Thyroid gland (tissue), 4 donors: ENCODE data around the gene MYOD1. TPM values are rescaled to one million over a fixed set of nuclear protein-coding genes. Genes with fewer than 3 reads are reported as not detected.

ENCODE experiments used
- DNase-seq, 2 donors: peaks; one replicate each; pipeline ENCODE4 v3.0.0-alpha.2; 2019
- H3K27ac ChIP-seq, 3 donors: fragments of 200-600 bp; sonication (generic); 1 replicate in 2 of 3; 2 replicates in 1 of 3; pipeline ENCODE4 v1.5.1; 2016 to 2019; ENCODE audit warnings: mild to moderate bottlenecking in 1 of 3, moderate library complexity in 1 of 3
- H3K27me3 ChIP-seq: fragments of 200-600 bp; sonication (generic); one replicate; pipeline ENCODE4 v1.5.1; 2019
- H3K36me3 ChIP-seq, 2 donors: fragments of 200-600 bp; sonication (generic); one replicate each; pipeline ENCODE4 v1.5.1; 2016 to 2019
- H3K4me1 ChIP-seq, 2 donors: fragments of 200-600 bp; sonication (generic); one replicate each; pipeline ENCODE4 v1.5.1; 2017 to 2019
- H3K4me3 ChIP-seq, 3 donors: fragments of 200-600 bp; sonication (generic); replicated peaks in 1 of 3; 1 replicate in 2 of 3; 2 replicates in 1 of 3; pipeline ENCODE4 v1.5.1; 2016; ENCODE audit warnings: mild to moderate bottlenecking in 1 of 3
- H3K9me3 ChIP-seq: fragments of 200-600 bp; sonication (generic); one replicate; pipeline ENCODE4 v1.5.1; 2017
- POLR2A ChIP-seq, 2 donors: fragments of 450-650 bp; IDR thresholded peaks; one replicate each; pipeline ENCODE4 v1.6.1; 2017; ENCODE audit warnings: antibody characterized with exemption in 2 of 2, mild to moderate bottlenecking in 2 of 2, moderate library complexity in 1 of 2
- WGBS, 2 donors: methylation state at CpG; one replicate each; pipeline ENCODE4 v1.1.5; 2017; 5-methylcytosine and 5-hydroxymethylcytosine counted together
- intact Hi-C: fragments of 100-400 bp; cut with DNase I; formaldehyde crosslinking; loops from one replicate; pipeline ENCODE4 v1.15.1; 2023
- total RNA-seq, 4 donors: library from RNA; depleted of rRNA; stranded (reverse); fragments of >200 nt; gene quantifications; one replicate each; pipeline ENCODE4 v1.2.3, GENCODE V29; 2016
- TF ChIP-seq, protein P1 (sequence below), 6 experiments: fragments of 200-600 bp in 3 of 6; fragments of 450-650 bp in 3 of 6; sonication (generic) in 3 of 6; IDR thresholded peaks; one replicate each; pipeline ENCODE4 v1.5.1; 2016 to 2019; ENCODE audit warnings: antibody characterized with exemption in 6 of 6, mild to moderate bottlenecking in 2 of 6, inconsistent platforms in 1 of 6, moderate library complexity in 1 of 6

The MYOD1 gene
- total RNA-seq, 4 donors from 2014 or later = not detected

DNA sequence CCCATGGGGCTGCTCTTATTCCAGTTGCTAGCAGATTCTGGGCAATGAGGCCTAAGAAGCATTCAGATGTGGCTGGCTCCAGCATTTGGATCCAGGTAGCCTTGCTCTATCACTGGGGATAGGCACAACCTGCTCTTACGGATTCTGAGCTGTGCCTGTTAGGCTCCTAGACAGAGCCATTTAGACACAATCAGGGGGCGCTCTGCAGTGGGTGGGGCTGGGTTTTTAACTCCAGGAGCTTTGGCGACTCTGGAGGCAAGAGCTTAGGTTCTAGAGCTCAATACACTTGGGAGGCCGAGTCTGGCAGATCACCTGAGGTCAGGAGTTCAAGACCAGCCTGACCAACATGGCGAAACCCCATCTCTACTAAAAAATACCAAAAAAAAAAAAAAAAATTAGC, 47.2 kb downstream of the MYOD1 start:
- Histone ChIP-seq H3K27me3 (no peaks in the 10 kb centered on the region), H3K27ac (no peak overlapping the region), H3K36me3 (no peaks in the 10 kb centered on the region), H3K9me3 (no peaks in the 10 kb centered on the region), H3K4me3 (no peak overlapping the region), H3K4me1 (no peaks in the 10 kb centered on the region)
- no peak for DNase-seq
- 74 to 80% methylated on average over 3 to 5 of the region's 5 CpGs for whole genome bisulfite sequencing, 2 donors
- intact Hi-C loops = no loop called here
- TF ChIP-seq, protein P1, sequence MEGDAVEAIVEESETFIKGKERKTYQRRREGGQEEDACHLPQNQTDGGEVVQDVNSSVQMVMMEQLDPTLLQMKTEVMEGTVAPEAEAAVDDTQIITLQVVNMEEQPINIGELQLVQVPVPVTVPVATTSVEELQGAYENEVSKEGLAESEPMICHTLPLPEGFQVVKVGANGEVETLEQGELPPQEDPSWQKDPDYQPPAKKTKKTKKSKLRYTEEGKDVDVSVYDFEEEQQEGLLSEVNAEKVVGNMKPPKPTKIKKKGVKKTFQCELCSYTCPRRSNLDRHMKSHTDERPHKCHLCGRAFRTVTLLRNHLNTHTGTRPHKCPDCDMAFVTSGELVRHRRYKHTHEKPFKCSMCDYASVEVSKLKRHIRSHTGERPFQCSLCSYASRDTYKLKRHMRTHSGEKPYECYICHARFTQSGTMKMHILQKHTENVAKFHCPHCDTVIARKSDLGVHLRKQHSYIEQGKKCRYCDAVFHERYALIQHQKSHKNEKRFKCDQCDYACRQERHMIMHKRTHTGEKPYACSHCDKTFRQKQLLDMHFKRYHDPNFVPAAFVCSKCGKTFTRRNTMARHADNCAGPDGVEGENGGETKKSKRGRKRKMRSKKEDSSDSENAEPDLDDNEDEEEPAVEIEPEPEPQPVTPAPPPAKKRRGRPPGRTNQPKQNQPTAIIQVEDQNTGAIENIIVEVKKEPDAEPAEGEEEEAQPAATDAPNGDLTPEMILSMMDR (IDR thresholded peaks at IDR 0.05) = no peak
- TF ChIP-seq POLR2A (IDR thresholded peaks at IDR 0.05) = no peak

DNA sequence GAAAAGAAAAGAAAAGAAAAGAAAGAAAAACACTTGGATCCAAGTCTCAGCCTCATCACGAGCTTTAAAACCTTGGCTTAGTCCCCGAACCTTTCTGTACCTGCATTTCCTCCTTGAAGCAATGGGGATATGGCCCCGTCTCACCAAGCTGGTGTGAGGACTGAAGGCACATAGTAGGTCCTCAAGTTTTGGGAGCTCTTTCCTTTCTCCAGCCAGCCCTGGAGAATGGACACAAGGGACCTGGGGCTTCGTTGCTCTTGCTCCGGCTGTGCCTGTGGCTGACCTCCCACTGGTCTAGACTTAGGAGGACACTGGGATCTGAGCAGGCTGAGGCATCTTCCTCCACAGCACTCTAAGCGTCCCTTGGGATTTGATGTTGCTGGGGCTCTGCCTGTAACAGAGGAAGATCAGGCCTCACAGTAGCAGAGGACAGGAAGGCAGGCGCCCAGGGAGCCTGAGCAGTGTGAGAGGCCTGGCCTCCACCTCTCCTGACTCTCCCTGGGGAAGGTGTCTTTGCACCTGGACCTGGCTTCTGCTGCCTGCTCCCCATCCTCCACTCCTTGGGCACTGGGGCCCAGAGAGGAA, 48.0 kb downstream of the MYOD1 start:
- no peaks in the 10 kb centered on the region for H3K27me3 ChIP-seq
- no peak overlapping the region for H3K27ac ChIP-seq
- H3K9me3 ChIP-seq = no peaks in the 10 kb centered on the region
- no peaks in the 10 kb centered on the region for H3K4me1 ChIP-seq
- TF ChIP-seq, protein P1 (IDR thresholded peaks at IDR 0.05) = no peak
- no peak for TF ChIP-seq POLR2A (IDR thresholded peaks at IDR 0.05)
- DNase-seq = no peak
- H3K4me3 ChIP-seq = no peak overlapping the region
- no peaks in the 10 kb centered on the region for H3K36me3 ChIP-seq
- intact Hi-C loops = no loop called here
- 88 to 89% methylated on average over 7 of the region's 7 CpGs for WGBS, 2 donors

DNA sequence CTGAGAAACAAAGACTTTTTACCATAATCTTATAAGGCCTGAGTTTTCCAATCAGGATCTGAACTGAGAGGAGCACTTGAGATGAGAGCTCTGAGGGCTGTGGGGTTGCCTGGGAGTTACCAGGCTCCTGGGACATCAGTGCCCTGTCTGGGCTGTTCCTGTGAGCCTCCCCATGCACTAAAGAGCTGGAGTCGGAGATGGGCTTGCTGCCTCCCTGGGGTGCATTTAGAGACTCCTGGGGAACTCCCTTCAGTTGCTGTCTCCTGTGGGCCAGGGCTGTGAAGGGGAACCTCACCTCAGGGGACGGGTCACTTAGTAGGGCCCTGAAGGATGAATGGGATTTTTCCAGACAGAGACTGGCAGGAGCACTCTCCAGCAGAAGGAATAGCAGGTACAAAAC, 48.5 kb downstream of the MYOD1 start:
- Histone ChIP-seq H3K4me1 (no peaks in the 10 kb centered on the region), H3K27me3 (no peaks in the 10 kb centered on the region), H3K27ac (no peak overlapping the region), H3K9me3 (no peaks in the 10 kb centered on the region), H3K4me3 (no peak overlapping the region), H3K36me3 (no peaks in the 10 kb centered on the region)
- intact Hi-C loops = no loop called here
- WGBS, 2 donors = 92 to 94% methylated on average over 2 of the region's 2 CpGs
- no peak for DNase-seq
- TF ChIP-seq, protein P1 (IDR thresholded peaks at IDR 0.05) = no peak
- TF ChIP-seq POLR2A (IDR thresholded peaks at IDR 0.05) = no peak

DNA sequence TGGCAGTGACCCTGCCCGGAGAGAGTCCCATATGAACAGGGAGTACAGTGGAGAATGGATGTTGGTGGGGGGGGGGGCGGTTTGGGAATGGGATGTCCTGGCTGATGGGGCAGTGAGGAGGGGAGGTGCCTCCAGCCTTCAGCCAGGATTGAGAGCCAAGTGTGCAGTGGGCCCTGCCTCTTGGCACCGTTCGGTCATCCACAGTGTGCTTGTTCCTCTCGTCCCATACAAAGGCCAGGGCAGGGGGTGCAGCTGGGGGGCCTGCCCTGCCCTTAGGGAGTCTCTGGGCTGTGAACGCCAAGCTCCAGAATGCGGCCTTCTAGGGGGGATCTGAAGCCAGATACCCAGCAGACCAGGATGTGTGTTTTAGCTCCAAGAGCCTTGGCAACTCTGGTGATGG, 49.2 kb downstream of the MYOD1 start:
- H3K4me3 ChIP-seq = no peak overlapping the region
- TF ChIP-seq POLR2A (IDR thresholded peaks at IDR 0.05) = no peak
- TF ChIP-seq, protein P1 (IDR thresholded peaks at IDR 0.05) = no peak
- no peaks in the 10 kb centered on the region for H3K27me3 ChIP-seq
- no peak overlapping the region for H3K27ac ChIP-seq
- no peaks in the 10 kb centered on the region for H3K4me1 ChIP-seq
- DNase-seq = no peak
- WGBS, 2 donors = 77 to 88% methylated on average over 4 to 6 of the region's 7 CpGs
- intact Hi-C loops = no loop called here
- no peaks in the 10 kb centered on the region for H3K36me3 ChIP-seq
- H3K9me3 ChIP-seq = no peaks in the 10 kb centered on the region

DNA sequence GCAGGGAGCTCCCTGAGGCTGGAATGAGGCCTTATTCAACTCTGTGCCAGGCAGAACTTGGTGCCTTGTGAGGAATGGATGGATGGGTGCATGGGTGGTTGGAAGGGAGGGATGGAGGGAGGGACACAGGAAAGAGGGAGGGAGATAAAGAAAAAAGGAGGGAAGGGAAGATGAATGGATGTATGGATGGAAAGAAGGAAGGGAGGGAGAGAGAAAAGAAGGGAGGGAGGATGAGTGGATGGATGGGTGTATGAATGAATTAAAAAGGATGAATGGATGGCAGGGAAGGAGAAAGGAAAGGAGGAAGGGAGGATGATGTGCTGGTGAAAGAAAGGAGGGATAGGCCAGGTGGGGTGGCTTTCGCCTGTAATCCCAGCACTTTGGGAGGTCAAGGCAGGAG, 49.8 kb downstream of the MYOD1 start:
- no peak for DNase-seq

More for the DNA sequence above, 49.8 kb downstream of the MYOD1 start:
- no peak overlapping the region for H3K4me3 ChIP-seq
- H3K27me3 ChIP-seq = no peaks in the 10 kb centered on the region
- WGBS, 2 donors = 94 to 97% methylated on average over 1 of the region's 1 CpG
- H3K4me1 ChIP-seq = no peaks in the 10 kb centered on the region
- no peak overlapping the region for H3K27ac ChIP-seq
- TF ChIP-seq POLR2A (IDR thresholded peaks at IDR 0.05) = no peak
- TF ChIP-seq, protein P1 (IDR thresholded peaks at IDR 0.05) = no peak
- H3K36me3 ChIP-seq = no peaks in the 10 kb centered on the region
- H3K9me3 ChIP-seq = no peaks in the 10 kb centered on the region
- intact Hi-C loops = no loop called here
